ENCODE measurements around the gene SH3BP2.

Gene SH3BP2

DNA sequence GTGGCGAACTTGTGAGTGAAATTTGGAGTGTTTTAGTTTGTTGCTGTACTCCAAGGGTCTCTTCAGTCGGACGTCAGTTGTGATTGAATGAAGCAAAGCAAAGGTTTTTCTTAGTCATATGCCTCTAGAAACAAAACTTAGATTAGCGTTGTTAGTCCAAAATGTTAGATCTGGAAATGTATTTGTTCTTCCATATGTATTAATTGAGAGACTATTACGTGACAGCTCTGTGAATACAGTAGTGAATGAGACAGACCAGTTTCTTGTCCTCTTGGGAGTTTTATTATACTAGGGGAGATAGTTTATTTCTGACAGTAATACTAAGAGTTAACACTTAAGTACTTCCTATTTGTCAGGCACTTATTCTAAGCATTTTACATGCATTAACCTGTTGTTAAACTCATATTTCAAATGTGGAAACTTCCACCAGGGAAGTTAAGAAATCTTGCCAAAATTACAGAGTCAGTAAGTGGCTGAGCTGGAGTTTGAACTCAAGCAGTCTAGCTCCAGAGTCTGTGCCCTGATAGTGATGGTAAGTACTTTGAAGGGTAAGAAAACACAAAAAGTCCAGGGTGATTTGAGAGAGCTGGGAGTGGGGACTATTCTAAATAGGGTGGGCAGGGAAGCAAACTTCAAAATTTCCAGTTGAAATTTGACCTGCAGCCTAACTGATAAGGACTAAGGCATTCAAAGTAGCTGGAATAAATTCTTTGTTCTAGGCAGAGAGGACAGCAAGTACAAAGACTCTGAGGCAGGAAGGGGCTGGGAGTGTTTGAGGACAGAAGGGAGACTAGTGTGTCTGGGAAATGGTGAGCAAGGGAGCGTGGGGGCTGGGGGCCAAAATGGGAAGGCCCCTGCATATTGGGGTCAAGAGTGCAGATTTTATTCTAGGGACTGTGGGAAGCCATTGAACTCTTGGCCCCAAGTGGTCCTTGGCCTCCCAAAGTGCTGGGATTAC, 67.8 kb downstream of the SH3BP2 start:
- no peak for DNase-seq

DNA sequence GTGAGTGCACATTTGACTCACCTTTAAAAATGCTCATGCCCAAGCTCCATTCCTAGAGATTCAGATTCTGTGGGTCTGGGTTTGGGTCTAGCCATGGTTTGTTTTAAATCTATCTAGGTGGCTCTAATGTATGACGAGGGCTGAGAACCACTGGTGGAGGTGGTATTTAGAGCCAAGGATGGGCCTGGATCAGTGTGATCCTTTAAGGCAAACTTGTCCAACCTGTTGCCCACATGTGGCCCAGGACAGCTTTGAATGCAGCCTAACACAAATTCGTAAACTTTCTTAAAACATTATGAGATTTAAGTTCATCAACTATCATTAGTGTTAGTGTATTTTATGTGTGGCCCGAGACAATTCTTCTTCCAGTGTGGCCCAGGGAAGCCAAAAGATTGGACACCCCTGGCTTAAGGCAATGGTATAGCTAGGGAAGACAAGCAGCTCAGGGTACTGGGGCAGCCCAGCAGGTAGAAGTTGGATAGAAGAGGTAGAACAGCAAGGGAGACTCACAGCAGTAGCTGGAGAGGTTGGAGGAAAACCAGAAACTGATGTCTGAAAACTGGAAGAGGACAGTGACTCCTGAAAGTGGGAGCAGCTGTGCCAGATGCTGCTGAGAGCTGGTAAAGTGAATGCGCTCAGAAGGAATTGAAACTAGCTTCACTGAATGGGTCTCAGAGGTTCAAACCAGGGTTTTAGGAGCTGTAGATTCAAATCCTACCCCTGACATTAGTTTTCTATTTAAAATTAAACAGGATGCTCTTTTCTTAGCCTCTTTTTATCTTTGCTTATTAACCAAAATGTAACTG, 68.9 kb downstream of the SH3BP2 start:
- no peak for DNase-seq

GRCh38 chr4:2862528-2862927, 69.6 kb downstream of the SH3BP2 start:
- no peak for DNase-seq

GRCh38 chr4:2863649-2864048, 70.8 kb downstream of the SH3BP2 start:
- no peak for DNase-seq

DNA sequence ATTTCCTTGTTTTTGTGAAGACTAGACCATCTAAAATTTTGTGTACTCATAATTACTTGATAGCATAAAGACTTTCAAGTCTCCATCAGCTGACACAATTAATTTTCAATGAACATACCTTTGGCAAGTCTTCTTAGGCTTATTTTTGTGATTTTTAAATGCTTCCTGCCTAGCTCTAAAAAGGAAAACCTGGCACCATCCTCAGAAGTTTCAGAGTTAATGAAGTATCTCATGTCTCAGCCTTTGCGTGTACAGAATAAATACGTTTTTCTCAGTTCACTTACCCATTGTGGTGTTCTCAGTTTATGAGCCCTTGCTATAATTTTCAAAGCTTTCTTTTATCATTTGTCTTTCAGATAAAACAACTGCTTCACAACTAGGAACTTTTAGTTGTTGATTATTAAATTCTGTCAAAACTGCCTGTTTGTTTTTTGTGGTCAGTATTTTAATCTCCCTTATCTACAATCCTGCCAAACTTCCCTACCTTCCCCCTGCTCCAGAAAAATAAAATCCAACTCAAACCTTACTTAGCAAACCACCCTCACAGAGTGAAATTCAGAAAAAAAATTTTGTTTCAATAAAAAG, 72.4 kb downstream of the SH3BP2 start:
- no peak for DNase-seq

- no peak for DNase-seq
Observed at GRCh38 chr4:2866160-2866861, 73.4 kb downstream of the SH3BP2 start.

DNA sequence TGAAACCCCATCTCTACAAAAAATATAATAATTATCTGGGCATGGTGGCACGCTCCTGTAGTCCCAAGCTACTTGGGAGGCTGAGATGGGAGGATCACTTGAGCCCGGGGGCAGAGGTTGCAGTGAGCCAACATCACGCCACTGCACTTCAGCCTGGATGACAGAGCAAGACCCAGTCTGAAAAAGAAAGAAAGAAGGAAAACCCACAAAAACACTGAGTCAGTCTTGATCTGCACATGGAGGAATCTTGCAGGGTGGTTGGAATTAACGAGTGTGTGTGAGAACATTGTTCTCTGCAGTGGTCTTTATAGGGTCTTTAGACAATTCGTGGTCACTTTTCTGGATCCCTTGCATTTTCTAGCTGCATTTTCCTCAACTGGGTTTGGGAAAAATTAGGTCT, 74.0 kb downstream of the SH3BP2 start:
- no peak for DNase-seq

DNA sequence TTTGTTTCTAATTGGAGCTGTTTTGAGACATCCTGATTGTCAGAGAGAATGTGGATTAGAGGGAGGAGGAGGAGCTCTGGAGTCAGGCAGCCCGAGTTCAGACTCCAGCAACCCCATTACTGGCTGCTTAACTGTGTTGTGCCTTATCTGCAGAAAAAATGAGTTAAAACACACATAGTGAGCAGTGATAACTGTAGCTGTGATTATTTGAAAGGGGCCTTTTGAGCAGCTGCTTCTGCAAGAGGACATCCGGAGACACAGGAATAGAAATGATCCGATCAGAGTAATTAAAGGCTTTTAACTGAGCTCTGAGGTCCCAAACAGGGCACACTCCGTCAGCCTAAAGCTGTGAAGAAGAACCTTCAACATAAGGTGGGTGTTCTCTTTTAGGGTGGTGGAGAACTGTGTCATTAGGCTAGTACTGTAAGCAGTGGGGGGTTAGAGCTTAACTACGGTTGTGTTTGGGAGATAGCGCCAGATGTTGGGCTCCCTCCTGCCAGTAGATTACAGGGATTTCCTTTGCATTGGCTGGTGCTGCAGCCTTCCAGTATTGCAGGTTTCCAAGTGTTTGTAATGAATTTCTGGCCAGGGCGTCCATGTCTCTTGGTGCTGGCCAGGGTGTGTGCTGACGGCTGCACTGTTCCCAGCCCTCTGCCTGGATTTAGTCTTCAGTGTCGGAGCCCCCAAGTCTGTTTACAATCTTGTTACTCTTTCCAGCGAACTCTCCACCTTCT, 75.0 kb downstream of the SH3BP2 start:
- no peak for DNase-seq

GRCh38 chr4:2868877-2869487, 76.1 kb downstream of the SH3BP2 start:
- no peak for DNase-seq

- DNase-seq: no peak
Observed at GRCh38 chr4:2869659-2870058, 76.8 kb downstream of the SH3BP2 start.

GRCh38 chr4:2870082-2870481, 77.2 kb downstream of the SH3BP2 start:
- DNase-seq: no peak

DNA sequence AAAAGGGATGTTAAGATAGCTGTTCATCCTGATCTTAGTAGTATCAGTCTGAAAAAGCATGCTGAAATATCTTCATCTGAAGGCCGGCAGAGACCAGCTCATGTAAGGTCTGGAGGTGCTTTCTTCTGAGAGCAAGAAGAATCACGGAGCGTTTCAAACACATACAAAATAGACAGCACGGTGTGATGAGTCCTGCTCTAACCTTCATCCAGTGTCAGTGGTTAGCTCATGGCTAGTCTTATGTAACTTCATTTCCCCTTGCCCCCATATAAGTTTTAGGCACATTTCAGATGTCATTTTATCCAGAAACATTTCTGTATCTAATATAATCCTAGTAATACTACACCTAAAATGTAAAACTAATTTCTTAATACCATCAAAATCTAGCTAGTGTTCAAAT, 78.6 kb downstream of the SH3BP2 start:
- no peak for DNase-seq

GRCh38 chr4:2871911-2872310, 79.0 kb downstream of the SH3BP2 start:
- no peak for DNase-seq

- no peak for DNase-seq
Observed at GRCh38 chr4:2873329-2873728, 80.4 kb downstream of the SH3BP2 start.

DNA sequence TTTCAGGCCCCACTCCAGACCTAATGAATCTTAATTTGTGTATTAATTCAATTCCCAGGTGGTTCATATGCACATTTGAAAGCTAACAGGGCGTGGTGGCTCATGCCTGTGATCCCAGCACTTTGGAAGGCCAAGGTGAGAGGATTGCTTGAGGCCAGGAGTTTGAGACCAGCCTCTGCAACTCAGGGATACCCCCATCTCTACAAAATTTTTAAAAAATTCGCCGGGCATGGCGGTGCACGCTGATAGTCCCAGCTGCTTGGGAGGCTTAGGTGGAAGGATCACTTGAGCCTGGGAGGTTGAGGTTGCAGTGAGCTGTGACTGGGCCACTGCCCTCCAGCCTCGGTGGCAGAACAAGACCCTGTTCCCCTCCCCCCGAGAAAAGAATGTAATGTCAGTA, 82.0 kb downstream of the SH3BP2 start:
- no peak for DNase-seq

DNA sequence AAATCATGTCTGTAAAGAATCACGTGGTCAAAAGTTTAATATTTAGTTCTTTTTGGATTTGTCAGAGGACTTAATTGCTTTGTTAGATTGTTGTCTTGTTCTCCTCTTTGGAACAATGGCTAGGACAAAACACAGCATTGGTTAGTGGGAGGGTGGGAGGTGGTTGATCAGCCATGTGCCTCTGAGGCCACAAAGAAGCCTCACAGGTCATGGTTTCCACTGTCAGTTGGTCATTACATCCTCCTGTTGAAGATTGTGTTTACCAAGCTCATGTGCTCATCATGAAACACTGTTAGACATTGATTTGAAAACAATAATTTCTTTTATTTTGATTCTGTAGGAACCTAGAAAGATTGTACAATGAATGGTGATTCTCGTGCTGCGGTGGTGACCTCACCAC, 82.7 kb downstream of the SH3BP2 start:
- DNase-seq: no peak

GRCh38 chr4:2878346-2878745, 85.5 kb downstream of the SH3BP2 start:
- DNase-seq: no peak

DNA sequence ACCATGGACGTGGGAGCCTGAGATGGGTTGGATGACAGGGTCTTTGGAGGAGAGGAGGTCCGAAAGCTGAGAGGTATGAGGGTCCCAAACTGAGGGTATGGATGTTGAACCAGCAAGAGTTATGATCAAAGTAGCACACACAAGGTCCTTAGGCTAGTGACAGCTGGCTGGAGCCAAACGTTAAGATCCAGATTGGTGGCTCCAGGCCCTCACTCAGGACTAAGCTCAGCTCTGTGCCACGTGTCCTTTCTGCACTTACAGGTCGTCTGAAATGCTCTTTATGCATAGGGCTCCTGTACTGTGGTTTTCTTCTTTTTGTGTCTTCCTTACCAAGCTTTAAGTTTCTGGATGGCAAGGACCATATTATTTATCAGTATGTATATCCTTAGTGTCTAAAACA, 86.1 kb downstream of the SH3BP2 start:
- no peak for DNase-seq

DNA sequence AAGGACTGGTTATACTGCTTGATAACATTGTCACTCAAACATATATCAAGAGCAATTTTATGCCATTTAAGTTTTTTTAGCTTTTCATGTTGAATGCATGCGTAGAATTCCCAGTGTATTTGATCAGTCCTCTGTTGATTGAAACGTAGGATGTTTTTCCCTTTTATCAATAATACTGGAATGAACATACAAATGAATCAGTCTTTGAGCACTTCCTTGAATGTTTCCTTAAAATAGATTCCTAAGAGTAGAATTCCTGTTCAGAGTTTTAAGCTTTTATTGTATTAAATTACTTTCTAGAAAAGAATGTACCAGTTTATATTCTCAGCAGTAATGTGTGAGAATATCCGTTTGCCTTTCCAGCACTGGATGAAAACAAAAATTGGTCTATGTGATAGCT, 88.5 kb downstream of the SH3BP2 start:
- DNase-seq: no peak

- DNase-seq: no peak
Observed at GRCh38 chr4:2882341-2882740, 89.5 kb downstream of the SH3BP2 start.

- no peak for DNase-seq
Observed at GRCh38 chr4:2886161-2886560, 93.3 kb downstream of the SH3BP2 start.

GRCh38 chr4:2886622-2887021, 93.7 kb downstream of the SH3BP2 start:
- DNase-seq: no peak
